GM03348 (cell line): ENCODE measurements around the gene ACAN.

Experiments used
- DNase-seq: peaks from one replicate; pipeline ENCODE4 v3.0.0; 2012; ENCODE audit warnings: low spot score

Gene ACAN

GRCh38 chr15:88878720-88879184 lies 75.5 kb downstream of the ACAN start:
- peak; percentile 86 for DNase-seq

DNA sequence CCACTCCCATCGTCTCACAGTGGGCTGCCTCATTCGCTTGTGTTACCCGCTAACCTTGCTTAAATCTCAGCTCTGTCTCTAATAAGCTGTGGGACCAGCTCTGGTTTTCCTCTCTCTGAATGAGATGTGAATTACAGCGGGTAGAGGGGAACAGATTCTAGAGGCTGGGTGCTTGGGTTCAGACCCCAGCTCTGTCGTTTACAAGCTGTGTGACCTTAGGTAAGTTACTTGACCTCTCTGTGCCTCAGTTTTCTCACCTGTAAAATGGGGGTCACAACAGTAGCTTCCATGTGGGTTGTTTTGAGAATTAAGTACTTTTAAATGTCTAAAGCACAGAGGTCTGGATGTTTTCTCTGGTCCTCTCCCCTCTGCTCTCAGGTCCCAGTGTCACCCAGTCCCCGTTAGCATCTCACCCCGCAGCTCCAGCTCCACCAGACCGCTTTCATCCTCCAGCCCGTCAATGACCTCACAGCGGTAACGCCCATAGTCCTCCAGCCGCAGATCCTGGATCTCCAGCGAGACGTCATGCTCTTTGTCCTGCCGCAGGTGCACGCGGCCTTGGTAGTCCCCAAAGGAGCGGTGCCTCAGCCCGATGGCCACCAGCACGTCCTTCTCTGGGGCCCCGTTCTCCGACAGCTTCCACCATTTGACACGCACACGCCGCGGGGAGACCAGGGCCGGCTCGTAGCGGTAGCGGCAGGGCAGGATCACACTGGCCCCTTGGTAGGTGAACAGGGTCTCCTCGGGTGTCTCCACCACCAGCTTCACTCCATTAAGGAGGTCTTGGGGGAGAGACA lies 77.9 kb downstream of the ACAN start:
- DNase-seq, result no peak

DNA sequence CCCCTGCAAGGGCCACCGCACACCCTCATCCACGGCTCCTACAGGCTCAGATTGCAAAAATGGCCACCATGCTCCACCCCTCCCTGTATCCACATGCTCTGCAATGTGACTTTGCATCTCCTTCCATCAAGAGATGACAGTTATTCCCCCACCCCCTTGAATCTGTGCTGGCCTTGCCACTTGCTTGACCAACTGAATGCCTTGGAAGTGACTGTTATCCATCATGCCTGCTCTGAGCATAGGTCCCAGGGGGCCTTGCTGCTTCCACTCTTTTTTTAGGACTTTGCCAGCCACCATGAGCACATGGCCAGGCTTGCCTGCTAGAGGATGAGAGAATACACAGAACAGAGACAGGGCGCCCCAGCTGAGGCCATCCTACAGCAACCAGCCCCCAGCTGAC lies 78.5 kb downstream of the ACAN start:
- no peak for DNase-seq

- DNase-seq, result no peak
These were observed 79.5 kb downstream of the ACAN start for GRCh38 chr15:88882785-88883184.

DNA sequence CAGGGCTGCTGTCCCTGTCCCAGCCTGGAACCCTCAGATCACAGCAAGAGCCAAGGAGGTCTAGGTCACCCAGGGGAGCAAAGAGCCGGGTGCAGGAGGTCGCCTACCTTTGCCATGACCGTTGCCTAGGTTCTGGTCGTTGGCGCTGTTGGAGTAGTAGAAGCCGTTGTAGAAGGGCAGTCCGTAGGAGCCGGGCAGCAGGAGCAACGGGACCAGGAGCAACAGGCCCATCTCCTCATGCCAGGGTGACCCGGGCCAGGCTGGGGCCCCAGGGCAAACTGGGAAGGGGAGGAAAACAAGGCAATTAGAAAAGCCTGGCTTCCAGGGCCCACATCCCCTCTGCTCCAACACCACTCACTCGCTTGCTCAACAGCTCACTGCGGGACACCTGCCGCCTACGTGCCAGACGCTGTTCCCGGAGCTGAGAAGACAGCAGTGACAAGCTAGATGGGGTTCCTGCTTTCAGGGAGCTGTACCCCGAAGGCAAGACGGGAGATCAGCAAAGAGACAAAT lies 83.9 kb downstream of the ACAN start:
- no peak for DNase-seq

DNA sequence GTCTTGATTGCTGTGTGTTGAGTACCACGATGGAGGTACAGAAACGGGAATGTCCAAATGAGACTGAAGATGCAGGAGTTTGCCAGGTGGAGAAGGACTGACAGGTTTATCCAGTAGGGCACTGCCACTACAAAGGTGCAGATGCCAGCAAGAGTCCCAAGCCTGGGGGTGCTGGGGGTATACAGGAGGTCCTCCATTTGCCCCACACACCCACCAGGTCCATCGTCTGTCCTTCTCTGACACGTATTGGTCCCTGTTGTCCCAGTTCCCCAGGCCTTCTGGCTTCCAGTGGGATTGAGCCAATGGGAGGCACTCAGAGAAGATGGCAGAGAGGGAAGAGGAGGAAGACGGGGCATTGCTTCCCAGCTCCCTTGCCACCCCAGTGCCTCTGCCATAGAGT lies 85.5 kb downstream of the ACAN start:
- DNase-seq, result no peak

DNA sequence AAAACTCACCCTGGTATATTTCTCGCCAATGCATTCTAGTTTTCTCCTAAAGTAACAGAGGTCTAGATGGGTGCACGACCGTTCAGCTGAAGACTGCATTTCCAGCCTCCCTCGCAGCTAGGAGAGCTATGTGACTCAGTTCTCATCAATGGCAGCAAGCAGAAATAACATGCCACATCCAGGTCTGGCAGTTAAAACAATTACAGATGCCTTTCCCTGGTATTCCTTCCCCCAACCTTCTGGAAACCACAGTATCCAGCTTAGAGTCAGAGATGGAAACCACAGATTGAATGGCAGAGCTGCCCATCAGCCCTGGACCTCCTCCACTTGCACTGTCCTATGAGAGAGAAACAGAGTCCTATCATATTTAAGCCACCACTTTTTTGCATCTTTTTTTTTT lies 87.3 kb downstream of the ACAN start:
- no peak for DNase-seq

- no peak for DNase-seq
These were observed 88.5 kb downstream of the ACAN start for GRCh38 chr15:88891540-88892254.

DNA sequence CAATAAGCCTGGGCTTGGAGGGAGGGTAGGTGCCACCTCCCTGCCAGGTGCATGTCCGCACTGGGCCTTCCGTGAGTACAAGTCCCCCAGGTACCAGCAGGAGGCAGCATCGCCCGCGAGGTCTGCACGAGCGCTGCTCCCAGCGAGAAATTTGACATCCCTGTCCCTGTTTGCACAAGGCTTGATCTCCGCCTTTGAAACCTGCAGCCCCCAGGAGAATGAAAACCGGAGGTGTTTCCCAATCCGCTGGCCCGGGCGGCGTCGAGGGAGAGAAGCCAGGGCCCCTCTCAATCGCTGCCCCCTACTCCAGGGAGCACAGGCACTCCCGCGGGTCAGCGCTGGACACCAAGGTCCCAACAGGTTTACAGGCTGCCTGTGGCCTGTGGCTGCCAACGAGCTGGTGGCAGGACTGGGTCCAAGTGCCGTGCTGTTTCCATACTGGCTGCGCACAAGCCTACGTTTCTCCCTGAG lies 91.1 kb downstream of the ACAN start:
- DNase-seq, result no peak

- peak; percentile 75 for DNase-seq
These were observed 91.9 kb downstream of the ACAN start, which contains the start of gene HAPLN3 for GRCh38 chr15:88894819-88895767. TSS of gene HAPLN3 (minus strand) at chr15:88895544. CDS start at chr15:88887298, 8,246 bp downstream.

GRCh38 chr15:88896333-88897033 lies 93.2 kb downstream of the ACAN start:
- no peak for DNase-seq

- no peak for DNase-seq
These were observed 93.9 kb downstream of the ACAN start for GRCh38 chr15:88897142-88897455.

- peak; percentile 89 for DNase-seq
These were observed 94.4 kb downstream of the ACAN start for GRCh38 chr15:88897456-88898194.

DNA sequence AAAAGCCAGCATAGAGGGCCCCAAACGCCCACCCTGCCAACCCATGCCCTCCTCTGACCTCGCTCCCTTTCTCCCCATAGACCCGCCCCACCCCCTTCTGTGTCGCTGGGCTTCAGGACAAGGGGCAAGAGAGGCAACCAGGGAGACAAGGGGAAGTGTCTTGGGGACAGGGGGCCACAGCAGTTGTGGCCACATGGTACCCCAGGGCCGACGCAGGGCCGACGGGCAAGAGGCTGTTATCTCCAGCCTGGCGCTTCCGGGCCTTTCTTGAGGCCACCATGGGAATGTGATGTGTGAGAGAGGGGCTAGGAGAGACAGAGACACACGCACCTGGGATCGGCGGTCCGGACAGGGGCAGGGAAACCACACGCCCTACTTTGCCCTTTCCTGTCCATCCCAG lies 95.5 kb downstream of the ACAN start:
- no peak for DNase-seq

DNA sequence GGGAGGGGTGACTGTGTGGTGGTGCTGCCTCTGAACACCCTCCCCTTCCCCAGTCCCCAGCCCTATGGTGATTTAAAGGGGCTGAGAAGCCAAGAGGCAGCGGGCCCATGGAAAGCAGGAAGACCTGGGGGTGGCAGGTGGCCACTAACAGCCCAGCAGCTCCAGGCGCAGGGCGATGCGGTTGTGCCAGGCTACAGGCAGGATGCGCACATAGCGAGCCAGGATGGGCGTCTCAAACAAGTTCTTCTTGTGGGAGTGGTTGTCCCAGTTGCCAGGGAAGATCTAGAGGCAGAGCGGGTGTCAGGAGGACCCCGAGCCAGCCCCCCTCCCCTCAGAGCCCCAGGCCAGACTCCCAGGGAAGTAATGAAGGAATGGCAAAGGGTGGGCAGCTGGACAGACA lies 96.0 kb downstream of the ACAN start:
- DNase-seq, result no peak

DNA sequence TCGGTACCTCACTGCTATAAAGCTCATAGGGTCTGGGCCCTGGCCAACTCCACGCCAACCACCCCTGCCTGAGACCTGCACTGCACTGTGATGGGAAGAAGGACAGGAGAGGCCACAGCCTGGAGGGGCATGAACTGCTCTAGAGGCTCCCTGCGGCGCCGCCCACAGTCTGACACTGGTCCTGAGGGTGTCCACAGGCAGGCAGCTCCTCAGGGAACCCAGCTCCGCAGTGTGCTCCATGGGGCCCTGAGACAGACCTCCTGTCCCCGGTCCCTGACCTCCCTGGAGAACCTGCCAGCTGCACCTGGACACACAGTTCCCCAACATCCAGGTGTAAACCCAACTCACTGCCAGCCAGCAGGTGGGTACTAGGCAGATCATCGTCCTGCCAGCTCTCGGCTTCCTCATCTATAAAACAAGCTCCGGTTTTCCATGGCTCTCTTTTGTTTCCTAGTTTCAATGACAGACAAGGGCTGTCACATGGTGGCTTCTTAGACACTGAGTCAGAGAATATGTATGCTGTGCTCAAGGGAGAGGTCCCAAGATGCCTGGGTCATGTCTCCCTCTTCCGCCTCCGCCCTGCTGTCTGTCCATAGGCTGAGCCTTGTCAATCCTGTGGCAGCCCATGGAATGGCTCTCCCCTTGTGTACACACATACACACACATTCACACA lies 97.2 kb downstream of the ACAN start:
- peak; percentile 54 for DNase-seq

GRCh38 chr15:88900982-88901418 lies 97.8 kb downstream of the ACAN start:
- no peak for DNase-seq

DNA sequence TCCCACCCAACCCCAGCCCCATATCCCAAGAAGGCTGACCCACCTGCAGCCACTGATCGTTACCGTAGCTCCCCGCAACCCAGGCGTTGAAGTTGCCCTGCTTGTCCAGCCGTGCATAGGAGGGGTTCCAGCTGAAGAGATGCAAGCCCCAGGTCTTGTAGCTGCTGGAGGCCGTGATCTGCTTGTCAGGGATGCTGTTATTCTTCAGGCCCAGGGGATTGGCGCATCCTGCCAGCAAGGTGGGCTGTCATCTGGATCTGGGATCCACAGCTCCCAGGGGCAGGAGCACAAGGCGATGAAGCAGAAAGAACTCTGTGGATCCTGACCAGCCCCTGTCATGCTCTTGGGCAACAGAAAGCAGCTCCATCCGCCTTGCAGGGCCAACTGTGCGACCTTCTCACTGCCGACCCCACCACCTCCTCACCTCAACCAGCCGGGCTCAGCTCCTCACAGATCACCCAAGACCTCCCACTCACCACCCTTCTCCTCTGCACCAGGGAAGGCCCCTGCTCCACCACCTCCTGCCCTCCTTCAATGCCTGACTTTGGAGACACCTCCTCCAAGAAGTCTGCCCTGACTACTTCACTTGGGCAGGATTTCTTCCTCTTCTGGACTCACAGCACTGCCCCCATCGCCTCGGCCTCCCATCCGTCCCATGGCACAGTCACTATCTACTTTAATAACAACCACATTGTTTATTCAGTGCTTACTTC lies 98.4 kb downstream of the ACAN start:
- no peak for DNase-seq

- peak; percentile 2 for DNase-seq
These were observed 99.1 kb downstream of the ACAN start for GRCh38 chr15:88902221-88902835.
